ENCODE data around the gene AMBRA1.

AMBRA1 gene

DNA sequence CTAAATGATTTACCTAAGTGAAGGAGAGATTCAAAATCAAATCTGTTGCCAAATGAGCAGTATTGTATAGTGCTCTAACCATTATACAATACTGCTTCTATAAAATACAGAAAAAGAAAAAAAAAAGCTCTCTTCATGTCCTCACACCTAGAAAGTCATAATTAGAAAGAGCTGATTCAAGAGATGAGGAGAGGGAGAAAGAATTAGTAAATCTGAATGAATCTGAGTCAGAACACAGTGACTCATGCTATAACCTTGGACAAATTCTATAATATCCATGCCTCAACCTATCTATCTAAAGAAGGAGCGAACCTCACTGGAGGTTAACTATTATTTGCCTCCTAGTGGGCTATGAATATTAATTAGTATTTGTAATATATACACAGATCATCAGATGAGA is 29.4 kb downstream of the AMBRA1 start:
- peak; percentile 24 for DNase-seq

DNA sequence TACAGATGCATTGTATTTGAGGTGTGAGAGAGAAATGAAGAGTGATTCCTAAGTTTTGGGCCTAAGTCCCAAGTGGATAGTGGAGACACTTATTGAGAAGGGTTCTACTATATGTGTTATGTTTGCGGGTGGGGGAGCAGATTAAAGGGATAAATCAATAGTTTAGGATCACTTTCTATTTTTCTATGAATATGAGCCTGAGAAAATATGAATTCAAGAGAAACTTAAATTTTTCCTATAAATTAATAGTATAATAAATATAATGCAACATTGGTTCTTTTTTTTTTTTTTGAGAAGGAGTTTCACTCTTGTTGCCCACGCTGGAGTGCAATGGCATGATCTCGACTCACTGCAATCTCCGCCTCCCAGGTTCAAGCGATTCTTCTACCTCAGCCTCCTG is 31.3 kb downstream of the AMBRA1 start:
- no peak for DNase-seq

DNA sequence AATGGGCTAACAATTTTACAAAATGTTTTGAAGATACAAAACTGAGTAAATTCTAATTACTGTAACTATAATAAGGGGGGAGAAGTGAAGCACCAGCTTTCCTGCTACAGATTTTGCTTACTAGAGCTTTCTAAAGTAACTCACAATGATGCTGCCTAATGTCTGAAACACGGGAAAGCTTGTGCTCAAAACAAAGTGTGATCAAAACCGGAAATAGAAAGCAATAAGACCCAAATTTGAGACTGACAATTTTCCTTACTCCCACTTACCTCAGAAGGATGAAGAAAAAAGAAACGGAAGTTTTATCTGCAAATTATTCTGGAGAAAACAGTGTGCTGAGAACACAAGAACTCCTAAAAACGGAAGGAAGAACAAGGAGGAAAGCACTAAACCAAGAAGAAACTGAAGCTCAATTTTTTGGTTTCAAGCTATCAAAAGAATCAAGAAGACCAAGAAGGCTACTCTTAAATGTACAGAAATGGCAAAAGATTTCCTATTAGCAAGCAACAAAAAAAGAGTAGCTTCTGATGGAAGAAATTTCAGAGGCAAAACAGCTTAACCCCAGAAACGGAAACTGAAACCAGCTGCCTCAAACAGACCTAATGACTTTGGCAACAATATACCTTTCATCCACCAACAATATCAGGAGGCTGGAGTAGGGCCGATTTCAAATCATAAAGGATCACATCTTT is 33.4 kb downstream of the AMBRA1 start:
- DNase-seq: no peak

DNA sequence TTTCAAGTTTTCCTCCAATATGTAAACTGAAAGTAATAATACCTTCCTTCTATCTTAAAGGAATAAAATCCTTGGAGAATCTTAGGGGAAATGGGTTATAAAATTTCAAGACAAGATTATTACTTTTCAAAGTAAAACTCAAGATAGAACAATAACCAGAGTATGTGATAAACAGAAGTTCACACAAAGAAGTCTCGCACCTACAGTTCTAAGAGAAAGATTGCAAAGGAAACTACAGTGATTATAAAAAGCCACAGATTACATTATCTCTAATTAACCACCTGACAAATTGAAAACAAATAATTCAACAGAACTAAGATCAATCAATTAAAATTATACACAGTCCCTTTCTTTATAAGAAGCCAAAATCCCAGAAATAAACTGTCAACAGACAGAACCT is 34.0 kb downstream of the AMBRA1 start:
- DNase-seq: no peak

DNA sequence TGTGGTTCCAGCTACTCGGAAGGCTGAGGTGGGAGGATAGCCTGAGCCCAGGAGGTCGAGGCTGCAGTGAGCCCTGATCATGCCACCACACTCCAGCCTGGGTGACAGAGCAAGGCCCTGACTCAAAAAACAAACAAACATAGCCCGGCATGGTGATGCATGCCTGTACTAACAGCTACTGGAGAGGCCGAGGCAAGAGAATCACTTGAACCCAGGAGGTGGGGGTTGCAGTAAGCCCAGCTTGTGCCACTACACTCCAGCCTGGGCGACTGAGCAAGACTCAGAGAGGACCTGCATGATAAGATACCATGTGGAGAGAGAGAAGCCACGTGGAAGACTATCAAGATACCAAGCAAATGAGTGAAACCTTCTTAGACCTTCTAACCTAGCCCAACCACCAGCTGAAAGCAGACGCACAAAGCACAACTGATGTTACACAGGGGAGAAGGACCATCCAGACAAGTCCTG is 36.1 kb downstream of the AMBRA1 start:
- no peak for DNase-seq

DNA sequence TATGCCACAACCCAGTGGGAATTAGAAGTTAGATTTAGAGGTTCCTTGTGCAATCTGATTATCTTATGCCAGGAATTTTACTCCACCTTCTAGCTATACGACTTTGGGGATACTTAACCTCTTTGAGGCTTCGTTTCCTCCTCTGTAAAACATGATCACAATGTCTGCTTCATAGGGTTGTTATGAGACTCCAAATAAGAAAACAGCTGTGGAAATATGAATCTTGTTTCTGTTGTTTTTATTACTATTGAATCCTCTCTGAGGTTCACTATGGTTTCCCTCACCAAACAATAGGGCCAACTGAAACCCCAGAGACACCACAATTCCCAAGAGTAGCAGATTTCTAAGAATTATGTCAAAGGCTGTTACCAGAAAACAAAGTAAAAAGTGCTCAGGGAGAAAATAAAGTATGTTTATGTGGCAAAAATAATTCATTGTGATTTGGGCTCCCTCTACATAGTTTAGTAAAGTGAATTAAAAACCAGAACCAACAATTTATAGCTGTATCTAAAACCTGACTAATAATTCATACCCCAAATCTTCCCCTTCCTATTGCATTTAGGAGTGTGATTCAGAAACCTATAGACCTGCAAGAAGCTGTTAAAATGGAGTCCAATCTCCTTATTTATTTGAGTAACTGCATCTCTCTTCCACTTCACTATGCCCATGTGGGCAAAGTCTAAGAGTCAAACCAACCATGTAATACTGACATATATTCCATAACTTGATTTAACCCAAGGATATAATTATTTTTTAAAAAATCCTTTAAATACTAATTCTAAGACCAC is 38.4 kb downstream of the AMBRA1 start:
- DNase-seq: no peak

DNA sequence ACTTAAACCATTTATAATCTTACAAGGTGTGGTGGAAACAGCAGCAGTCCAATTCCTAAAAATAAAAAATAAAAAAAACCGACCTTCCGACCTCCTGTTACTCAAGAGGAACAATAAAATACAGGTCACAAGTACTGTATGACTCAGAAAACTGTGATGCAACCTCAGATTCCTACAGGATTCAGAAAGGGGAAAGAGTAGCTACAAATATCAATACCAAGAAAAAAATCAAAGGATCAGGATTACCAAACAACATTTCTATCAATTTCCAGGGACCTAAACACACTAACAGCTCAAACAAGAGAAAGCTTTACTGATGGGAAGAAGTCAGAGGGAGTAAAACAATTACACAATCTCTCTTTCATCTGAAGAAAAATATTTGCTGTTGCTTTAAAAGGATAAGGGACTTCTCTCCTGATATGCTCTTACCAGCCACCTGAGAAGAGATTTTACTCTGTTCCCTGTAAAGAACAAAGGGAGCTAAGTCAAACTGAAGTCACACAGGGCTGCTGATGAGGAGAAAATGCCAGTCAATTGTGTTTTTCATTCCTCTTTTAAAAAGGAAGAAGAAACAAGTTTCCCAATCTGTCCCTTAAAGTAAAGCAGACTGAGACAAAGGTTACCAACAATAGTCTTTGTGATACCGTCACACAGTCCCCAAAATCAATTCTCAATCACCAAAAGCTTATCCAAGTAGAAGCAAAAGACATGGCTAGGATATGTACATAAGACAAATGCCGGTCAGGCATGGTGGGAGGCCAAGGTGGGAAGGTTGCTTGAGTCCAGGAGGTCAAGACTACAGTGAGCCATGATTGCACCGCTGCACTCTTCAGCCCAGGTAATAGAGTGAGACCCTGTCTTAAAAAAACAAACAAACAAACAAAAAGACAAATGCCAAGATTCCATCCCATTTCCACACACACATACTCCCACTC is 39.3 kb downstream of the AMBRA1 start:
- peak; percentile 73 for DNase-seq

DNA sequence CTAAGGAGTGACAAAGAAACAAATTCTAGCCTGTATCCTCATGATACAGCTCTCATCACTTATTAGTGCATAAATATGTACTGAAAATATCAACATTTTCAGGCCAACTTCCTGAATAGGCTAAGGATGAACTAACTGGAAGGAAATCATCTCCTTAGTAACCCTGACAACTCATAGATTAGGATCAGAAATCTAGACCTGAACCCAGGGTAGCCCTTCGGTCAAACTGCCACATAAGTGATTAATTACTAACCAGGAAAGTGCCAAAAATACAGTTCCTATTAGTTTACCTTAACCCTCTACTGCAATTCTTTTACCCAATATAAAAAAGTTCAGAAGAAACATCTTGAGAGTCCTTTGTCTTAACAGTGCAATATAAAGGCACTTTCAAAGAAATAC is 40.0 kb downstream of the AMBRA1 start:
- DNase-seq: peak; percentile 52

DNA sequence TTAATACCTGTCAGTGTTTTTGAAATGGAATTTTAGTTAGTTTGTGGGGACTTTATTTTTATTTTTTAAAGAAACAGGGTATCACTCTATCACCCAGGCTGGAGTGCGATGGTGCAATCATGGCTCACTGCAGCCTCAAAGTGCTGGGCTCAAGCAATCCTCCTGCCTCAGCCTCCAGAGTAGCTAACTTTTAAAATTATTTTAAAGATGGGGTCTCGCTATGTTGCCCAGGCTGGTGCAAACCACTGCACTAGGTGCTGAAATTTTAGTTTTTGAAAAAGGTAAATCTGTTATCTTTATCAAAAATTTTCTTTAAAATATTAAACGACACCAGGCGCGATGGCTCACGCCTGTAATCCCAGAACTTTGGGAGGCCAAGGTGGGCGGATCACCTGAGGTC is 42.6 kb downstream of the AMBRA1 start:
- DNase-seq: no peak

DNA sequence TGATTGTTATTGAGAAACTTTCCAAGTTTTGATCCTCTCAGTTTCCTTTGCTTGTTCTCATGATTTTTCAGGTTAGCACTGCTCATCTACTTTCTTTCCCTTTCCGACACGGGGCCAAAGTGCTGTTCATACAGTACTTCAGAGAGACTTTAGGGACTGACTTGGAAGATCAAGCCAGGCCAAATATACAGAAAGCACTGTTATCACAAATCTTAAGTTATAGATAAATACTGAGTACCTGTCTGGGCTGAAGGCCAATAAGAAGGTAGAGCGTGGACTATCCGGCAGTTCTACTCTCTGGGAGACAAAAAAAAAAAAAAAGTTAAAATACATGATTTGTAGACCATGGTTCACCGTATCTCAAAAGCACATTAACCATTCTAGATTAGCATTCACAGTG is 46.2 kb downstream of the AMBRA1 start:
- DNase-seq: no peak

DNA sequence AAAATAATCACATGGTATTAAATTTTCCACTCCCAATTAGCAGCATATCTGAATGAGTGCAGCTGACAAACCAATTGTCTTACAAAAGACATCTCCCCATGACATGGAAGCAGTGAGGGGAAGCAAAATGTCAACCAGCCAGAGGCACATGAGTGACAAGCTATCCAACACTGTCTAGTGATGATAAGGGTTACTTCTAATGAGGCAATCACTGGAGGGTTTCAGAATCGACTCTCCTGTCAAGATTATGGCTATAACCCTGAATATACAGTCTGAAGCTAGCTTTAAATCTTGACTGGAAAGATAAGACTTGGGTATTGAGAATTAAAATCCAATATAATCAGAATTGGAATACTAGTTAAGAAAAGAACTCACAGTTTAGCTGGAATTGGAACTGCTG is 50.3 kb downstream of the AMBRA1 start:
- DNase-seq: no peak

DNA sequence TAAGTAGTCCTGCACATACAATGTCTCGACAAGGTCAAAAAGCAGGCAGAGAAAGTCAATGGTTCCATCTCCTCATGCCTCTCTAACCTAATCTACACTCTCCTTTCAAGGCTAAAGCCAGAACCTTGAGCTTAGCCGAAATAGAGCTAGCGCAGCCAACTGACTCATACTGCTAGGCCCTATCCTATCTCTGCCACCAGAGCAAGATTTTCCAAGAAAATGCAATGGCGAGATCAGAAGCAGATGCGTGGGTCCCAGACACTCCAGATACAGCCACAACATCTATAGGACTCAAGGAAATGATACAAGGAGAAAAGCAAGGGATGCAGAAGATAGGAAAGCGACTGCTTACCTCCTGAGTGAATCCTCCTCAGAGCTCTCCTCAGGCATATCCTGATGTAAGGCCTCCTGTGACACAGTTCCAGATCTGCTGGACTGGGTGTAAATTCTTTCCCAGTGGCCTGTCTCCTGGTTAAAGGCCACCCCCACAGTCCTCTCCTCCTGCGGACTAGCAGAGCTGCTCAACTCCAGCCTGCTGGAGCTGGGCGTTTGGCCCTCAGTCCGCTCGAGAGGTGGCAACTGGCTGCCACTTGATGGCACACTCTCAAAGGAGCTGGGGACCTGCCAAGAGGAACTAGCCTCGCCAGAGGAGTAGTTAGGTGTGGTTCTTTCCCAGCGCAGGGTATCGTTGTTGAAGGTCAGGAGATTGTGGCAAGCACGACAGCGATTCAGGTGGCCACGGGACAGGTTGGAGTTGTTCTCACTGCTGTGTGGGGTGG is 52.0 kb downstream of the AMBRA1 start:
- DNase-seq: no peak

DNA sequence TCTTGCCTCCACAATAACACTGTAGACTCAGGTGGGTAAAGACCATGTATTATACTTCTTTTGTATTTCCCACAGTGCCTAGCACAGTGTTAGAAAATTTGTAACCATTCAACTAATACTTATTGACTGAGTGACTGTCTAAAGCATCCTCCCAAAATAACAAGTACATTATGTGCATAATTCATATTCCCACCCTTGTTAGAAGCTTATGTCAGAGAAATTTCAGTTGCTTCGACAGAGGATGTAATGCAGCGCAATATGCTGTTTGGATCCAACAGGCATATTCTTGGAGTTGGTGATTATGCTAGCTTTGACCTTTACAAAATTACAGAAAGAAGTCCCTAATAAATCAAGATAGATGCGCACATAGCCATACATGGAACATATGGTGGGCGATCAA is 53.0 kb downstream of the AMBRA1 start:
- no peak for DNase-seq

DNA sequence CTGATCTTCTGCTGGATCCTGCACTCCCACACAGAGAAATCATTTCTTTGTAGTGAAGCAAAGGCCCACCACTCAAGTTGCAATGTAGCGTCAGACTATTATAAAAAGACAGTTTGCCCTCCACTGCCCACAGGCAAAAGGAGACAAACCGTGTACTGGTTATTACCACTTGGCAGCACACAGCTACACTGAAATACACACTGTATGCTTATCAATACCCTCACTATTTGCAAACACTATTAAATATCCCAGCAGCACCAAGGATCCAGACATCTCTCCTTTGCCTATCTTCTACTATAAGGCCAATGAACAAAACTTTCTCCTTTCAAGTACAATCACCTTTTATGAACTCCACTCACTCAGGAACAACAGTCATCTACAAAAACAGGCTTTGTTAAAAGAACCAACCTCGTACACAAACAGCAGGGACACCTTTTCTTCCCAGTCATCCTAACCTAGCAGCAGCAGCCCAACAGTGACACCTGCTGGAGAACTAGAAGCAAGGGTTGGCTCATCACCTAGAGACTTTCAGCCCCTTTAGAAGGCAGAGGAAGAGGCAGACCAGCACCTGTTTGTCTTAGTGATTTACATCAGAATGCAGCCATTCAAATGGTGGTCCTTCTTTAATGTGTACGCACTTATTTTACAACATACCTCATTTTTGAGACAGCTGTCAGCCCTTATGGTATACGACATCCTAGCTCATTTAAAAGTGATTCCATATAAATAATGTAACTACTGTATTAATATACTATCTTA is 56.1 kb downstream of the AMBRA1 start:
- DNase-seq: peak; percentile 51

DNA sequence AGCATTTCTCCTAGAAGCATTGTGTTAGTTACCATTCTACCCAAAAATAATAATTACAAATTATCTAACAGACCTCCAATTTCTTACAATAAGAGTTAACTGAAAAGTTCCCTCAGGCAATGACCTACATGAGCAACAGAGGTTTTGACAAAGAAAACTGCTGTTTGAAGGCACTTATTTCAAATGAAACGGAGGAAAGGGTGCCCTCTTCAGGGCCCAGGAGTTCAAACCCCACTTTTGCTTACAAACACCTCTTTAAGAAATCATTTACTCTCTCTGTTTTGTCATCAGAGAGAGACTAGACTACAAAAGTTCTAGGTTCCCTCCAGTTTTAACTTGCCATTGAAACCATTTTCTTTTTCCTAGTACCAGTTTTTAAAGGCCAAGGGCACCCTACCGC is 56.7 kb downstream of the AMBRA1 start:
- no peak for DNase-seq

DNA sequence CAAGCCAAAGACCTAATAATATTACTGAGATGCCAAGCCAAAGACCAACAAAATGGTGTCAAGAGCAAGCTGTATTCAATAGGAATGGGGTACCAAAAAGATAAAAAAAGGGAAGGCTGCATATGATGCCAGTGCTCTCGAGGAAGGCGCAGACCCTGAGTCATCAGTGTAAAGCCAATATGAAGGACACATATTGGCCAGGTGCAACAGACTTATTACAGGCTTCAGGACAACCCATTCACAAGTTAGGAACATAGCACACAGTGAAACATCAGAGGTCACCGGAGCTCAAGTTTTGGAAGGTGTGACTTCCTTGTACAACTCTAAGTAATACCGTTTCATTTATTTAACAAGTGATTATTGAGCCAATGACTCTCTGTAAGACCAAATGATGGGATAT is 58.1 kb downstream of the AMBRA1 start:
- DNase-seq: no peak

DNA sequence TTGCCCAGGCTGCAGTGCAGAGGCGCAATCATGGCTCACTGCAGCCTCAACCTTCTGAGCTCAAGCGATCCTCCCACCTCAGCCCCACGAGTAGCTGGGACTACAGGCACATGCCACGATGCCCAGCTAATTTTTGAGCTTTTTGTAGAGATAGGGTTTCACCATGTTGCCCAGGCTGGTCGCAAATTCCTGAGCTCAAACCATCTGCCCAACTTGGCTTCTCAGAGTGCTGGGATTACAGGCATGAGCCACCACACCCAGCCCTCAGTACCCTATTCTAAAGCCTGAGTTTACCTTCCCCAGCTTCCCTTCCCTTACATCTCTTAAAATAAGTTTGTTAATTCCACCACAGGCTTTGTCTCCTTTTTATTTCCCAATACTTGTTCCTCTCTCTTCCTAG is 59.1 kb downstream of the AMBRA1 start:
- no peak for DNase-seq

DNA sequence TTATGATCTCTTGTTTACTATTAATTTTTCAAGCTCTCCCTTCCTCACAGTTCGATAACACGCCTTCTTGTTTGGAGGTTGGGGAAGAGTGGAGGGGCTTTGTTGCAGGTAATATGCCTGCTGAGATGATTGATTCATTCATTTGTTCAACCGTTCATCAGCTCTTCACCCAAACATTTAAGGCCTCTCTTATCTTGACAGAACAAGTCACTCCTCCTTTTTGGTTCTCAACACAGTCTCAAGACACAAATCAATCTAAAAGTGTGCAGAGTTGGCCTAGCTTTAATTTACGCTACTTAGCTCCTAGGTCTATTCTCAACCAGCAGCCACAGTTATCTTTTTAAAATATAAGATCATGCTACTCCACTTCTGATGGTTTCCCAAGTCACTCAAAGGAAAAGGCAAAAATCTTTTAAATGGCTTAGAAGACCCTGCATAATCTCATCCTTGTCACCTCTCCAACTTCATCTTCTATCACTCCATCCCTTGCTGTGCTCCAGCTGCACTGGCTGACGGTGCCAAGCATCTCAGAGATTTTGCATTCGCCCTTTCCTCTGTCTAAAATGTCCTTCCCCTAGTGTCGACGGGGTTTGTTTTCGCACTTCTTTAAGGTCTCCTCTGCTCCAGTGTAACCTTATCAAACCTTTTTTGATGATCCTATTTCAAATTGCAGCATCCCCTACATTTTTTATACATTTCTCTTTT is 60.3 kb downstream of the AMBRA1 start:
- DNase-seq: no peak

DNA sequence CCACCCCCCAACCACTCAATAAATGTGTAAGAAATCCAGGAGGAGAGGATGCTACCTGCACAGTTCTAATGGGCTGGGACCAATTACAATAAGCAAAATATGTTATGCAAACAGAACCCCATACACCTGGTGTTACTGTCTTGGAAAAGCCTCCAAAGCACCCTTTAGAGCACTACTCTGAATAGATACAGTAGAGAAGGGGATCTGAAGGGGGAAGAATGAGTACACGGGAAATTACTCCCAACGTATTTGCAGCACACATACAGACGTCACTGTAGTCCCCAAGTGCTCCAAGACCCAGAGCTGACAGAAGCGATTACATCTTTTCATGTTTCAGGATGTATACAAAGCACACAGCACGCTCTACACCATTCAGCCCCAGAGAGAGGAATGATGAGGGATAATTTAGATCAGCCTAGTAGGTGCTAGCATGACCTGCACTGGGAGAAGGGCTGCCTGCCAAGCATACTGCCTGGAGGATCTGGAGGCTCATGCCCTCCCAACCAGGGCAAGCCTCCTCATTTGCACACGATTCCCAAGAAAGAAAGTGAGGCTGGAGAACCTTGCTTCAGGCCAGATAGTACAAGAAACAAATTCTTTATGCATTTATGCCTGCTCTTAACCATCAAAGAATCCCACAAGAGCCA is 63.8 kb downstream of the AMBRA1 start:
- no peak for DNase-seq

DNA sequence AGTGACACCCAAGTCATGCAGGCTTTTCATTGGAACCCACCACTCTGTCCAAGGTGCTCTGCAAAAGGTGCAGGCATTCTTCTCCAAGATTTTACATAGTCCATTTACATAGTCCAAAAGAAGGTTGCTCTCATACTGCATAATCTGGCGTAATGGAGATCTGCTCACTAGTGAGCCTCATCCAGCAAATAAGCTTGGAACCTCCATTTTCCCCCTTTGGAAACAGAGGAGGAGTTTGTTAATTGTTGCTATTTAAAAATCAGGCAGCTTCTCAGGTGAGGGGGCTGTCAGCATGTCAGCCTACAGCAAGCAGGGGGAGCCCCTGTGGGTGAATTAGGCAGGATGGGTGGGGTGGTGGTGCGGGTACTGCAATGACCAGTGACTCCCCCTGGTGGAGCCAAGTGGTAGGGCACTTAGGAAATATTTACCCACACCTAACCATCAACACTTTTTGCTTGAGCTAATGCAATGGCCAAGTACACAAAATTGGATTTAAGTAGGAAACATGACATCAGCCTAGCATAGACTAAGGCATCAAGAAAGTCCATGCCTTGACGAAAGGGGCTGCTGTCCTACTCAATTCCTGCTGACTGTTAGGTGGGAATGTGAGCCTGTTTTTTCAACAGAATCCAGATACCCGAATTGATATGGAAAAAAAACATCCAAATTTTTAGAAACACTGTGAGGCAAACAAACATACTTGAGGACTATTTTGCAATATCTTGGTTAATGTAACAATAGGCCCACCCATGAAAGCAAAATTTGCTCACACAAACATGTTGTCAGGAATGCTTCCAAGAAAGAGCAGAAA is 64.5 kb downstream of the AMBRA1 start:
- DNase-seq: peak; percentile 15
